HCT116 (cell line): ENCODE measurements around the gene TBX5.

Experiments
- ATF3 ChIP-seq: IDR thresholded peaks from 2 replicates; pipeline ENCODE4 v1.6.1; 2012
- CEBPB ChIP-seq: IDR thresholded peaks from 2 replicates; pipeline ENCODE4 v1.6.1; 2012; ENCODE audit warnings: low read depth
- CTCF ChIP-seq, 3 experiments: fragments of 200-600 bp in 1 of 3; sonication (generic) in 1 of 3; IDR thresholded peaks in 2 of 3; conservative IDR thresholded peaks in 1 of 3; 2 replicates each; pipeline ENCODE4 v1.5.1; 2012 to 2017; ENCODE audit warnings: low read depth in 2 of 3, low read length in 2 of 3, antibody characterized with exemption in 1 of 3, borderline replicate concordance in 1 of 3, control low read depth in 1 of 3, mild to moderate bottlenecking in 1 of 3, mixed read lengths in 1 of 3, mixed run types in 1 of 3, moderate library complexity in 1 of 3; ENCODE audit not compliant: insufficient read depth in 1 of 3
- EGR1 ChIP-seq: IDR thresholded peaks from 2 replicates; pipeline ENCODE4 v1.6.1; 2012; ENCODE audit warnings: low read depth
- EZH2 ChIP-seq: fragments of 200-600 bp; sonication (generic); IDR thresholded peaks from 2 replicates; pipeline ENCODE4 v1.6.1; 2017; ENCODE audit warnings: antibody characterized with exemption, mixed run types
- POLR2A ChIP-seq: IDR thresholded peaks from 2 replicates; pipeline ENCODE4 v1.7.0; 2011; ENCODE audit warnings: borderline replicate concordance; ENCODE audit not compliant: insufficient read depth, insufficient read length; ENCODE audit errors: extremely low read depth
- POLR2AphosphoS5 ChIP-seq: IDR thresholded peaks from 2 replicates; pipeline ENCODE4 v1.6.1; 2011; ENCODE audit warnings: mild to moderate bottlenecking, low read depth, low read length, moderate library complexity
- RAD21 ChIP-seq: IDR thresholded peaks from 2 replicates; pipeline ENCODE4 v1.6.1; 2012; ENCODE audit warnings: low read depth, mild to moderate bottlenecking
- REST ChIP-seq: IDR thresholded peaks from 2 replicates; pipeline ENCODE4 v1.6.1; 2012; ENCODE audit warnings: low read depth
- SIN3A ChIP-seq: IDR thresholded peaks from 2 replicates; pipeline ENCODE4 v1.6.1; 2012; ENCODE audit warnings: low read depth
- TCF7L2 ChIP-seq: IDR thresholded peaks from 2 replicates; pipeline ENCODE4 v1.7.0; 2011; ENCODE audit warnings: borderline replicate concordance, inconsistent platforms; ENCODE audit not compliant: insufficient read depth, insufficient read length; ENCODE audit errors: extremely low read depth
- YY1 ChIP-seq: IDR thresholded peaks from 2 replicates; pipeline ENCODE4 v1.6.1; 2011; ENCODE audit warnings: low read length, low read depth, moderate library complexity, mild to moderate bottlenecking; ENCODE audit not compliant: insufficient replicate concordance; ENCODE audit errors: extremely low read depth
- ZNF274 ChIP-seq: fragments of 200-500 bp; sonication (Bioruptor generic); IDR thresholded peaks from 2 replicates; pipeline ENCODE4 v1.6.1; 2014; ENCODE audit warnings: mild to moderate bottlenecking, low read depth, low read length, inconsistent platforms

GRCh38 chr12:114400361-114400811, 5.6 kb downstream of the TBX5 start:
- TF ChIP-seq CTCF (IDR thresholded peaks at IDR 0.05 in 2 of 3, conservative IDR thresholded peaks at IDR 0.05 in 1 of 3; ENCODE audit: borderline replicate concordance in 1 of 3, insufficient read depth in 1 of 3, low read depth in 2 of 3, low read length in 2 of 3) (no peak), ATF3 (no peak), POLR2A (no peak), TCF7L2 (no peak), SIN3A (no peak), EZH2 (no peak), REST (no peak), POLR2AphosphoS5 (no peak), CEBPB (no peak), YY1 (no peak), RAD21 (no peak), ZNF274 (no peak), EGR1 (no peak)
